ENCODE data around the gene FAM131C.
A peak's percentile ranks its signal among the peaks of the same experiment; 100 is the strongest.

FAM131C gene

GRCh38 chr1:16099412-16099811, 26.0 kb upstream of the FAM131C start:
- no peak for DNase-seq

- DNase-seq, result no peak
These were observed 22.0 kb upstream of the FAM131C start for GRCh38 chr1:16095447-16095846.

- DNase-seq, result no peak
These were observed 21.2 kb upstream of the FAM131C start for GRCh38 chr1:16094453-16095158.

GRCh38 chr1:16093611-16094010, 20.2 kb upstream of the FAM131C start:
- DNase-seq, result no peak

- no peak for DNase-seq
These were observed 19.6 kb upstream of the FAM131C start for GRCh38 chr1:16092923-16093511.

- DNase-seq, result no peak
These were observed 18.9 kb upstream of the FAM131C start for GRCh38 chr1:16092097-16092922.

GRCh38 chr1:16091296-16091695, 17.8 kb upstream of the FAM131C start:
- no peak for DNase-seq

- DNase-seq, result no peak
These were observed 16.8 kb upstream of the FAM131C start for GRCh38 chr1:16090076-16090826.

GRCh38 chr1:16088996-16089395, 15.5 kb upstream of the FAM131C start:
- DNase-seq, result no peak

GRCh38 chr1:16088351-16088911, 15.0 kb upstream of the FAM131C start:
- no peak for DNase-seq

GRCh38 chr1:16087733-16088132, 14.3 kb upstream of the FAM131C start:
- DNase-seq, result no peak

GRCh38 chr1:16085522-16085921, 12.1 kb upstream of the FAM131C start:
- DNase-seq, result no peak

GRCh38 chr1:16083486-16083885, 10.0 kb upstream of the FAM131C start:
- no peak for DNase-seq

- peak; percentile 53 to 60 for DNase-seq
These were observed 9.0 kb upstream of the FAM131C start for GRCh38 chr1:16082283-16083038.

- DNase-seq, result no peak
These were observed 8.2 kb upstream of the FAM131C start for GRCh38 chr1:16081636-16082035.

GRCh38 chr1:16080422-16081150, 7.1 kb upstream of the FAM131C start:
- no peak for DNase-seq

- peak; percentile 68 to 72 for DNase-seq
These were observed 5.6 kb upstream of the FAM131C start for GRCh38 chr1:16078925-16079656.

- DNase-seq, result no peak
These were observed 4.2 kb upstream of the FAM131C start for GRCh38 chr1:16077406-16078245.

- DNase-seq, result no peak
These were observed 3.4 kb upstream of the FAM131C start for GRCh38 chr1:16076865-16077238.

Data from activated CD4-positive, alpha-beta T cell treated with anti-CD3 and anti-CD28 coated beads, Interleukin-2, amount 50 U/mL, for 4 hours (primary cell).